ENCODE data around the gene DPH7. TPM values are rescaled to one million over a fixed set of nuclear protein-coding genes. Genes with fewer than 3 reads are reported as not detected.

DPH7 gene
- total and polyA plus RNA-seq, 4 donors: 7.9 to 18.9 (median 12.3) TPM

GRCh38 chr9:137542486-137542885, 36.2 kb downstream of the DPH7 start:
- Histone ChIP-seq H3K4me3 (ENCODE audit: low read depth in 1 of 3, low read length in 3 of 3) (no peak overlapping the region), H3K9ac (ENCODE audit: low read depth in 1 of 2, low read length in 2 of 2) (no peak overlapping the region), H3K36me3 (ENCODE audit: control insufficient read depth in 4 of 4, insufficient read depth in 3 of 4, low read depth in 1 of 4, low read length in 3 of 4) (peaks cover 3 to 32% (median 9%) of the 10 kb centered on the region in 4 donors), H3K9me3 (ENCODE audit: control insufficient read depth in 4 of 4, low read length in 3 of 4) (no peaks in the 10 kb centered on the region), H3K27ac (ENCODE audit: low read depth in 1 of 2, low read length in 2 of 2) (no peak overlapping the region), H3K4me1 (ENCODE audit: control insufficient read depth in 4 of 4, insufficient read depth in 4 of 4, low read length in 3 of 4) (peaks cover 0 to 3% (median 0%) of the 10 kb centered on the region in 4 donors), H3K27me3 (ENCODE audit: control insufficient read depth in 4 of 4, insufficient read depth in 4 of 4, low read length in 3 of 4) (no peaks in the 10 kb centered on the region)
- DNase-seq (ENCODE audit: low spot score): no peak
- 90% methylated on average over 20 of the region's 20 CpGs for WGBS
- TF ChIP-seq JUND (IDR thresholded peaks at IDR 0.05) (no peak), YY1 (IDR thresholded peaks at IDR 0.05) (no peak), HNF4G (IDR thresholded peaks at IDR 0.05) (no peak), CTCF (IDR thresholded peaks at IDR 0.05; ENCODE audit: low read depth, low read length, missing input control) (no peak), REST (IDR thresholded peaks at IDR 0.05) (no peak), FOXA2 (IDR thresholded peaks at IDR 0.05) (no peak), RAD21 (IDR thresholded peaks at IDR 0.05) (no peak), ATF3 (IDR thresholded peaks at IDR 0.05) (no peak), TAF1 (conservative IDR thresholded peaks at IDR 0.05) (no peak), SP1 (IDR thresholded peaks at IDR 0.05) (no peak), RXRA (IDR thresholded peaks at IDR 0.05) (no peak), ZBTB33 (IDR thresholded peaks at IDR 0.05) (no peak), HNF4A (conservative IDR thresholded peaks at IDR 0.05) (no peak), FOXA1 (IDR thresholded peaks at IDR 0.05) (no peak), MAX (IDR thresholded peaks at IDR 0.05) (no peak), GABPA (IDR thresholded peaks at IDR 0.05 in 1 of 2, conservative IDR thresholded peaks at IDR 0.05 in 1 of 2) (no peak), NR2F2 (IDR thresholded peaks at IDR 0.05) (no peak), EGR1 (IDR thresholded peaks at IDR 0.05; ENCODE audit: low read depth in 2 of 2) (no peak)

Measured in liver (tissue), 9 donors.